Activated T-helper 2 cell treated with anti-CD3 and anti-CD28 coated beads, Interferon-gamma antibody, Interleukin-2, Interleukin-4, amounts not matched to agents 10 μg/mL and 5 μg/mL and 100 μg/mL, durations not matched to agents 14 hours and 24 hours and 36 hours (primary cell): ENCODE data around the gene SMYD3. TPM values are rescaled to one million over a fixed set of nuclear protein-coding genes. Genes with fewer than 3 reads are reported as not detected.

Source experiments
- DNase-seq: peaks from one replicate; pipeline ENCODE4 v3.0.0; 2021; ENCODE audit warnings: low spot score
- H3K27ac Mint-ChIP-seq: one replicate; pipeline ENCODE4 v1.8.0; 2021; ENCODE audit warnings: mixed read lengths
- H3K27me3 Mint-ChIP-seq: one replicate; pipeline ENCODE4 v1.8.0; 2021; ENCODE audit warnings: low read depth, mixed read lengths
- H3K36me3 Mint-ChIP-seq: one replicate; pipeline ENCODE4 v1.8.0; 2021; ENCODE audit warnings: low read depth, mixed read lengths
- H3K4me1 Mint-ChIP-seq: one replicate; pipeline ENCODE4 v1.8.0; 2021; ENCODE audit warnings: low read depth, mixed read lengths
- H3K4me3 Mint-ChIP-seq: one replicate; pipeline ENCODE4 v1.8.0; 2021; ENCODE audit warnings: low read depth, mild to moderate bottlenecking, moderate library complexity, mixed read lengths
- H3K9me3 Mint-ChIP-seq: one replicate; pipeline ENCODE4 v1.8.0; 2021; ENCODE audit warnings: mixed read lengths
- intact Hi-C: fragments of 100-400 bp; cut with micrococcal nuclease; formaldehyde crosslinking; loops from one replicate; pipeline ENCODE4 v1.15.1; 2023
- total RNA-seq: library from RNA; stranded (reverse); gene quantifications from 2 replicates; pipeline ENCODE4 v1.2.3, GENCODE V29; 2022

Gene SMYD3
- total RNA-seq, 1 donor from 2014 or later = 24.1 TPM

DNA sequence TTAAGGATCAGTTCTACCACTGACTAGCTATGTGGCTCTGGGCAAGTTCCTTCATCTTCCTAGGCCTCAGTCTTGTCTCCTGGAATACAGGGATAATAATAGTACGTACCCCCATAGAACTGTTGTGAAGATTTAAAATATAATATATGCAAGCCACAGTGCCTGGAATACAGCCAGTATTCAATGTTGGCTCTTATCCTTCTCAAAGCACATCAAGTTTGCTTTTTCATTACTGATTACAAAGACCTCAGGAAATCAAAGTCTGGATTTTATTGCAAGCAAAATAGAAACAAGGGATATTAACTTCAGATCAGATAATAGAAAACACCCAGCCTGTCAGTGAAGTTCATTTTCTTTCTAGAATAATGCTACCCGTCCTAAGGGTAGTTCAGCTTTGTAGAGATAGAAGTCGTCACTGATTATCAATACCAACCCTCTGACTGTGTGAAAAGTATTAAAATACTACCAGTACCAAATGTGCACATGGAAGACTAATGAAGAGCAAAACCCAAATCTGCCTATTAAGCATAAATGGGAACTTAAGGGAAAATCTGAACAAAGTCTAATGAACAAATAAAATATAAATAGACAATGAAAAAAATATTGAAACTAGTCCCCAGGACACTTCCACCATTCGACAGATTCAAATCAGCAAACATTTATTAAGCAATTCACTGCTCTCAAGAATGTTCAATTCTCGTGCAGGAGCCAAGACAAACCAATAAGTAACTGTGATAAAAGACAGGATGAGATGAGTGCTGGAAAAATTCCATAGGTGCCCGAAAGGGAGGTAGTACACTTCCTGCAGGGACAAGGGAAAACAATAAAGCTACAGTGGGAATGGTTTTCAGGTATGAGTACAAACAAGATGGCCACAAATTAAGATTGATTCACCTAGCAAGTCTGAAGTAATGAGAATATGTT is 206.2 kb downstream of the SMYD3 start:
- DNase-seq = no peak
- no peak overlapping the region for H3K4me3 Mint-ChIP-seq
- no peaks in the 10 kb centered on the region for H3K27me3 Mint-ChIP-seq
- intact Hi-C loops = no loop called here
- no peak overlapping the region for H3K27ac Mint-ChIP-seq
- H3K36me3 Mint-ChIP-seq = no peaks in the 10 kb centered on the region
- no peaks in the 10 kb centered on the region for H3K9me3 Mint-ChIP-seq
- H3K4me1 Mint-ChIP-seq = peaks cover 7% of the 10 kb centered on the region

GRCh38 chr1:246297279-246298265 is 209.5 kb downstream of the SMYD3 start:
- no peaks in the 10 kb centered on the region for H3K9me3 Mint-ChIP-seq
- no peak overlapping the region for H3K4me3 Mint-ChIP-seq
- H3K27ac Mint-ChIP-seq = no peak overlapping the region
- intact Hi-C loops = no loop called here
- no peak for DNase-seq
- H3K36me3 Mint-ChIP-seq = no peaks in the 10 kb centered on the region
- H3K27me3 Mint-ChIP-seq = no peaks in the 10 kb centered on the region
- peaks cover 8% of the 10 kb centered on the region for H3K4me1 Mint-ChIP-seq

GRCh38 chr1:246295968-246296367 is 211.1 kb downstream of the SMYD3 start:
- Mint-ChIP-seq H3K36me3 (no peaks in the 10 kb centered on the region), H3K27ac (no peak overlapping the region)

GRCh38 chr1:246295340-246295739 is 211.7 kb downstream of the SMYD3 start:
- no peak overlapping the region for H3K27ac Mint-ChIP-seq
- H3K36me3 Mint-ChIP-seq = no peaks in the 10 kb centered on the region
- intact Hi-C loops = no loop called here
- no peak overlapping the region for H3K4me3 Mint-ChIP-seq
- H3K4me1 Mint-ChIP-seq = peaks cover 8% of the 10 kb centered on the region
- no peak for DNase-seq
- H3K9me3 Mint-ChIP-seq = no peaks in the 10 kb centered on the region
- H3K27me3 Mint-ChIP-seq = no peaks in the 10 kb centered on the region

More at GRCh38 chr1:246295968-246296367, 211.1 kb downstream of the SMYD3 start:
- H3K27me3 Mint-ChIP-seq = no peaks in the 10 kb centered on the region
- intact Hi-C loops = no loop called here
- H3K4me1 Mint-ChIP-seq = peaks cover 8% of the 10 kb centered on the region
- H3K4me3 Mint-ChIP-seq = no peak overlapping the region
- H3K9me3 Mint-ChIP-seq = no peaks in the 10 kb centered on the region
- no peak for DNase-seq

- Mint-ChIP-seq H3K4me3 (no peak overlapping the region), H3K27ac (no peak overlapping the region), H3K4me1 (peaks cover 8% of the 10 kb centered on the region), H3K36me3 (no peaks in the 10 kb centered on the region), H3K27me3 (no peaks in the 10 kb centered on the region), H3K9me3 (no peaks in the 10 kb centered on the region)
- intact Hi-C loops = no loop called here
- no peak for DNase-seq
Observed at GRCh38 chr1:246294263-246294662, 212.8 kb downstream of the SMYD3 start.

- Mint-ChIP-seq H3K4me1 (peaks cover 8% of the 10 kb centered on the region), H3K4me3 (no peak overlapping the region), H3K27ac (no peak overlapping the region), H3K9me3 (no peaks in the 10 kb centered on the region), H3K36me3 (no peaks in the 10 kb centered on the region), H3K27me3 (no peaks in the 10 kb centered on the region)
- intact Hi-C loops = no loop called here
- DNase-seq = no peak
Observed at GRCh38 chr1:246293366-246294121, 213.5 kb downstream of the SMYD3 start.

DNA sequence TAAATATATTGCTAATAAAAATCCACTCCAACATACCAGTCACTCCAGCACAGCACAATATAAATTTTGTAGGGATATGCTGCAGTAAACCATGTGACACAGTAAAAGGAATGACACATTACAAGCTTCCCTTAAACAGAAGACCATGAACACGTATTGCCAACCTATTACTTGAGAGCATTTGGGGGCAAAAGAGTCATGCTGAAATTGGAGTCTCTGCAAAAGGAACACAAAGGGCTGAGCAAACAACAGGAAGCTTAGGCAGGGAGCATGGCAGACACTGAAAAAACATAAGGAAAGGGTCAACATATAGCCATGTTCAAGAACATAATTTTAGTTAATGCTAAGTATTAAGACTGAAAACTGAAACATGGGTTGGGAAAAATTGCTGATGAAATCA is 214.5 kb downstream of the SMYD3 start:
- H3K27ac Mint-ChIP-seq = no peak overlapping the region
- H3K27me3 Mint-ChIP-seq = no peaks in the 10 kb centered on the region
- peaks cover 8% of the 10 kb centered on the region for H3K4me1 Mint-ChIP-seq
- no peaks in the 10 kb centered on the region for H3K36me3 Mint-ChIP-seq
- DNase-seq = no peak
- intact Hi-C loops = no loop called here
- H3K9me3 Mint-ChIP-seq = no peaks in the 10 kb centered on the region
- no peak overlapping the region for H3K4me3 Mint-ChIP-seq

DNA sequence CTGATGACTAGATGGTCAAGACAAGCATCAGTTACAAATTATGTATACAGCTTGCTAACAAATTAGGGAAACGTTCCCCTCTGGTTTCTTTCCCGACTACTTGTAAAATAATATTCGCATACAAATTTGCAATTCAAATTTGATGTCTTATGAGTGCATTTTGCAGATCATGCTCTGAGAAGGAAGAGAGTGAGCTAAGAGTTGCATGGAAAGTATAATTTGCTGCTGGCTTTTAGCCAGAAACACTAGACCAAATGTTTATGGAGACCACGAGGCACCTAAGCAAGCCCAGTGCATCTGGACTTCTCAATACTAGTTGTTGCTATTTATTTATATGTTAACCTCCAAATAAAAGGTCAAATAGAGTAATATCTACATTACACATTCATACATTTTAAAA is 216.0 kb downstream of the SMYD3 start:
- H3K27ac Mint-ChIP-seq = no peak overlapping the region
- peaks cover 3% of the 10 kb centered on the region for H3K4me1 Mint-ChIP-seq
- H3K36me3 Mint-ChIP-seq = no peaks in the 10 kb centered on the region
- intact Hi-C loops = no loop called here
- no peaks in the 10 kb centered on the region for H3K9me3 Mint-ChIP-seq
- no peak overlapping the region for H3K4me3 Mint-ChIP-seq
- H3K27me3 Mint-ChIP-seq = no peaks in the 10 kb centered on the region
- no peak for DNase-seq

DNA sequence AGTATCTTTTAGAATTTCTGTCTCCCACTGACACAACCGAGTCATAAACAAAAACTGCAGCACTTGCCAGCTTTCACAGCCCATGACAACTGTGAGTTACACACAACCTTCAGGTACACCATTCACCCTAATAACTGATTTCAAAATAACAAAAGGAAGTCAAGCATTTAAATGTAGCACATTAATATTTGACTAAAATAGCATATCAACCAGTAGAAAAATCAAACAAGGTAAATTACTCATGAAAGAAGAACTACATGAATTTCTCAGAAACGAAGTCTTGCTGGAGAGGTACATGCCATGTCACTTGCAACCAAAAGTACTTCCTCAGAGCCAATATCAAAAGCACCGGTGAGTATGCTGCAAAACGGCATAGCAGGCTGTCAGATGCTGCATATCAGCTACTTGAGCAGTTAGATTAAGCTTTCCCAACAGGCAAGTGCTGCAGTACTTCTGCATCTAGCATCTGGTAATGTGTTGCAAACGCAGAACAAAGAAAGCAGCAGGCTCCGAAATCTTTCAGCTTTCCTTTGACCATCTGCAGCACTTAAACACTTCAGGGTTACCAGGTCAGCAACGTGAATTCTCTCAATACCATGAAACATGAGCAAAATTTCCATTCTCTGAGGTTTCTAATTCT is 223.2 kb downstream of the SMYD3 start:
- H3K9me3 Mint-ChIP-seq = no peaks in the 10 kb centered on the region
- intact Hi-C loops = no loop called here
- no peaks in the 10 kb centered on the region for H3K27me3 Mint-ChIP-seq
- no peak overlapping the region for H3K27ac Mint-ChIP-seq
- no peak overlapping the region for H3K4me3 Mint-ChIP-seq
- H3K4me1 Mint-ChIP-seq = peaks cover 3% of the 10 kb centered on the region
- no peaks in the 10 kb centered on the region for H3K36me3 Mint-ChIP-seq
- no peak for DNase-seq

DNA sequence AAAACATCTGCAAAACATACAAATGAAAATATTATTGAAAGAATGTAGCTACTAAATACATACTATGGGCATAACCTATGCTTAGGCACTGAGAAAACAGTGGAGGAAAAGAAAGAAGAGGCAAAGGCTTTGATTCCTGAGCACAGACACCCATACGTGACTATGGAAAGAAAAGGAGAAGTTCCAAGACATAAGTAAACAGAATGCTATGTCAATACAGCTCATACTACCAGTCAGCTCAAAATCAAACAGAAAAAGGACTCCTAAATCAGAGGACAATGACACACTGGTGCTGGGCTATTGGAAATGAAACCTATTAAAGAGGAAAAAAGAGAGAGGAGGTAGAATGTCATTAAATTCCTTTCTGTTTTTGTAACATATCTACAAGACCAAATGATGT is 225.4 kb downstream of the SMYD3 start:
- Mint-ChIP-seq H3K27me3 (no peaks in the 10 kb centered on the region), H3K9me3 (no peaks in the 10 kb centered on the region), H3K36me3 (no peaks in the 10 kb centered on the region), H3K4me1 (peaks cover 3% of the 10 kb centered on the region), H3K4me3 (no peak overlapping the region), H3K27ac (no peak overlapping the region)
- intact Hi-C loops = no loop called here
- no peak for DNase-seq

DNA sequence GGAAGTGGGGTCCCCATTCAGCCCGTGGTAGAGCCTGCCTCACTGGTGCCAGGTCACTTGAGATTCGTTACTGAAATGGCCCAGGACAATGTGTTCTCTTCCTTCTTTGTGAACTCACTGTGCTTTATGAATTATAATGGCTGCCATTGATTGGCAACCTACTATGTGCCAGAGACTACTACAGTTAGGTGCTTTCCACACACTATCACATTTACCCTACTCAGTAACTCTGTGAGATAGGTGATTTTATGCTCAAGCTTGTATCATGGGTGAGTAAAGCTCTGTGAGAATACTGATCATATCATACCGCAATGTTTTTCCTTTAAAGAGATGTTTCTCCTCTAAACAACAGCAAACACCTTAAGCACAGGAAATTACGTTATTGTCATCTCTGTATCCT is 225.9 kb downstream of the SMYD3 start:
- DNase-seq = no peak
- Mint-ChIP-seq H3K36me3 (no peaks in the 10 kb centered on the region), H3K9me3 (no peaks in the 10 kb centered on the region), H3K4me3 (no peak overlapping the region), H3K27ac (no peak overlapping the region), H3K27me3 (no peaks in the 10 kb centered on the region), H3K4me1 (peaks cover 3% of the 10 kb centered on the region)
- intact Hi-C loops = no loop called here

- H3K4me1 Mint-ChIP-seq = peaks cover 3% of the 10 kb centered on the region
- H3K27me3 Mint-ChIP-seq = no peaks in the 10 kb centered on the region
- no peak overlapping the region for H3K4me3 Mint-ChIP-seq
- H3K36me3 Mint-ChIP-seq = no peaks in the 10 kb centered on the region
- no peak for DNase-seq
- H3K9me3 Mint-ChIP-seq = no peaks in the 10 kb centered on the region
- H3K27ac Mint-ChIP-seq = no peak overlapping the region
- intact Hi-C loops = no loop called here
Observed at GRCh38 chr1:246280551-246280950, 226.5 kb downstream of the SMYD3 start.
